Astrocyte (in vitro differentiated cells and primary cell): ENCODE data around the gene ANKRD9. TPM values are rescaled to one million over a fixed set of nuclear protein-coding genes. Genes with fewer than 3 reads are reported as not detected.
A peak's percentile ranks its signal among the peaks of the same experiment; 100 is the strongest.

Source experiments
- DNase-seq: peaks from one replicate; pipeline ENCODE4 v3.0.0-alpha.2; 2010; ENCODE audit warnings: low read depth
- FAIRE-seq: peaks from 2 replicates; lab custom pipeline; 2011; peaks lifted over from hg19 to GRCh38; lab: Jason Lieb, UNC
- H2AFZ ChIP-seq: 2 replicates; pipeline ENCODE4 v1.6.0; 2012; ENCODE audit warnings: low read depth, low read length, inconsistent platforms
- H3K27ac ChIP-seq: 2 replicates; pipeline ENCODE4 v1.5.1; 2011; ENCODE audit warnings: low read depth, low read length, inconsistent platforms
- H3K27me3 ChIP-seq: 2 replicates; pipeline ENCODE4 v1.6.0; 2011; ENCODE audit warnings: low read length, inconsistent platforms; ENCODE audit not compliant: insufficient read depth
- H3K36me3 ChIP-seq: 2 replicates; pipeline ENCODE4 v1.5.1; 2011; ENCODE audit warnings: low read length, inconsistent platforms; ENCODE audit not compliant: insufficient read depth
- H3K4me1 ChIP-seq: 2 replicates; pipeline ENCODE4 v1.5.1; 2011; ENCODE audit warnings: low read length, inconsistent platforms; ENCODE audit not compliant: insufficient read depth
- H3K4me2 ChIP-seq: 2 replicates; pipeline ENCODE4 v1.6.0; 2012; ENCODE audit warnings: low read length, inconsistent platforms
- H3K4me3 ChIP-seq: 2 replicates; pipeline ENCODE4 v1.5.1; 2011; ENCODE audit warnings: low read depth, mild to moderate bottlenecking, low read length, inconsistent platforms; ENCODE audit not compliant: insufficient read depth
- H3K79me2 ChIP-seq: 2 replicates; pipeline ENCODE4 v1.6.0; 2012; ENCODE audit warnings: mild to moderate bottlenecking, low read length, inconsistent platforms; ENCODE audit not compliant: insufficient read depth
- H3K9ac ChIP-seq: 2 replicates; pipeline ENCODE4 v1.6.0; 2012; ENCODE audit warnings: mild to moderate bottlenecking, low read length, inconsistent platforms
- H3K9me3 ChIP-seq: 2 replicates; pipeline ENCODE4 v1.5.1; 2012; ENCODE audit warnings: low read depth, mild to moderate bottlenecking, low read length, inconsistent platforms; ENCODE audit not compliant: insufficient read depth
- H4K20me1 ChIP-seq: 2 replicates; pipeline ENCODE4 v1.6.0; 2012; ENCODE audit warnings: low read length, inconsistent platforms; ENCODE audit not compliant: insufficient read depth
- H3K27ac Mint-ChIP-seq: one replicate; pipeline ENCODE4 v1.8.0; 2021; ENCODE audit warnings: mild to moderate bottlenecking, mixed read lengths; ENCODE audit not compliant: unreplicated experiment
- H3K27me3 Mint-ChIP-seq: one replicate; pipeline ENCODE4 v1.8.0; 2021; ENCODE audit warnings: low read depth, mixed read lengths; ENCODE audit not compliant: unreplicated experiment
- H3K36me3 Mint-ChIP-seq: one replicate; pipeline ENCODE4 v1.8.0; 2021; ENCODE audit warnings: low read depth, mixed read lengths; ENCODE audit not compliant: unreplicated experiment
- H3K4me1 Mint-ChIP-seq: one replicate; pipeline ENCODE4 v1.8.0; 2021; ENCODE audit warnings: low read depth, mixed read lengths; ENCODE audit not compliant: unreplicated experiment
- H3K4me3 Mint-ChIP-seq: one replicate; pipeline ENCODE4 v1.8.0; 2021; ENCODE audit warnings: mild to moderate bottlenecking, moderate library complexity, mixed read lengths; ENCODE audit not compliant: unreplicated experiment
- H3K9me3 Mint-ChIP-seq: one replicate; pipeline ENCODE4 v1.8.0; 2021; ENCODE audit warnings: mild to moderate bottlenecking, mixed read lengths; ENCODE audit not compliant: unreplicated experiment
- CTCF ChIP-seq: IDR thresholded peaks from 2 replicates; pipeline ENCODE4 v1.5.1; 2011; ENCODE audit warnings: low read depth, mild to moderate bottlenecking, inconsistent platforms, low read length, moderate library complexity; ENCODE audit not compliant: insufficient read depth
- EZH2 ChIP-seq: IDR thresholded peaks from 2 replicates; pipeline ENCODE4 v1.6.1; 2012; ENCODE audit warnings: mild to moderate bottlenecking, low read length, inconsistent platforms; ENCODE audit not compliant: insufficient read depth
- total RNA-seq: library from RNA; stranded (reverse); gene quantifications from 2 replicates; pipeline ENCODE4 v1.2.1, GENCODE V29; 2021

The ANKRD9 gene
- total RNA-seq, 1 donor from 2014 or later = 9.4 TPM

GRCh38 chr14:102508410-102508773 lies 1.2 kb downstream of the ANKRD9 start:
- H3K27me3 Mint-ChIP-seq = peaks cover 5% of the 10 kb centered on the region
- Histone ChIP-seq H3K4me3 (peak overlapping the region; percentile 60), H3K9me3 (no peaks in the 10 kb centered on the region), H2AFZ (no peak overlapping the region), H3K27ac (no peak overlapping the region), H3K36me3 (no peaks in the 10 kb centered on the region), H3K4me1 (peaks cover 4% of the 10 kb centered on the region), H4K20me1 (no peaks in the 10 kb centered on the region), H3K9ac (peak overlapping the region; percentile 71), H3K4me2 (peak overlapping the region; percentile 87), H3K79me2 (peaks cover 6% of the 10 kb centered on the region), H3K27me3 (no peaks in the 10 kb centered on the region)
- DNase-seq (no peak), FAIRE-seq (no peak)
- H3K36me3 Mint-ChIP-seq = peaks cover 6% of the 10 kb centered on the region
- H3K27ac Mint-ChIP-seq = no peak overlapping the region
- H3K9me3 Mint-ChIP-seq = no peaks in the 10 kb centered on the region
- H3K4me1 Mint-ChIP-seq = no peaks in the 10 kb centered on the region
- TF ChIP-seq CTCF (no peak), EZH2 (no peak)
- H3K4me3 Mint-ChIP-seq = peak overlapping the region; percentile 73

- H3K36me3 Mint-ChIP-seq = peaks cover 6% of the 10 kb centered on the region
- DNase-seq (no peak), FAIRE-seq (no peak)
- H3K4me3 Mint-ChIP-seq = peak overlapping the region; percentile 10
- Histone ChIP-seq H3K4me1 (peaks cover 4% of the 10 kb centered on the region), H3K9me3 (no peaks in the 10 kb centered on the region), H3K27me3 (no peaks in the 10 kb centered on the region), H3K9ac (no peak overlapping the region), H3K4me2 (peak overlapping the region; percentile 87), H3K36me3 (no peaks in the 10 kb centered on the region), H3K27ac (no peak overlapping the region), H3K79me2 (peaks cover 6% of the 10 kb centered on the region), H3K4me3 (no peak overlapping the region), H4K20me1 (no peaks in the 10 kb centered on the region), H2AFZ (no peak overlapping the region)
- no peaks in the 10 kb centered on the region for H3K9me3 Mint-ChIP-seq
- H3K27me3 Mint-ChIP-seq = peaks cover 4% of the 10 kb centered on the region
- TF ChIP-seq CTCF = peak; percentile 4
- TF ChIP-seq EZH2 = no peak
- H3K27ac Mint-ChIP-seq = peak overlapping the region; percentile 50
- no peaks in the 10 kb centered on the region for H3K4me1 Mint-ChIP-seq
Measured at GRCh38 chr14:102507857-102508312, 1.7 kb downstream of the ANKRD9 start.

GRCh38 chr14:102507081-102507856 lies 2.3 kb downstream of the ANKRD9 start:
- H3K27ac Mint-ChIP-seq = no peak overlapping the region
- no peak overlapping the region for H3K9ac ChIP-seq

More at GRCh38 chr14:102507081-102507856, 2.3 kb downstream of the ANKRD9 start:
- Histone ChIP-seq H3K4me1 (peaks cover 4% of the 10 kb centered on the region), H3K4me3 (no peak overlapping the region), H3K36me3 (no peaks in the 10 kb centered on the region), H3K79me2 (peaks cover 6% of the 10 kb centered on the region), H2AFZ (no peak overlapping the region), H3K27me3 (no peaks in the 10 kb centered on the region), H4K20me1 (no peaks in the 10 kb centered on the region), H3K27ac (no peak overlapping the region), H3K4me2 (no peak overlapping the region), H3K9me3 (no peaks in the 10 kb centered on the region)
- Mint-ChIP-seq H3K27me3 (peaks cover 4% of the 10 kb centered on the region), H3K4me1 (no peaks in the 10 kb centered on the region), H3K36me3 (peaks cover 6% of the 10 kb centered on the region), H3K9me3 (no peaks in the 10 kb centered on the region), H3K4me3 (no peak overlapping the region)
- FAIRE-seq (no peak), DNase-seq (no peak)
- TF ChIP-seq CTCF (no peak), EZH2 (no peak)
